NCI-H2081 treated with DMSO at 0.1 percent for 48 hours (cell line): ENCODE data around the gene MGRN1.
"Not testable (repeated sequence)": the region's sequence is repeated elsewhere in the genome, so short reads cannot be mapped to it uniquely, and the experiment has no call there.

Experiments
- DNase-seq: peaks from one replicate; lab custom pipeline; 2025; lab: John Stamatoyannopoulos, UW

MGRN1 gene

GRCh38 chr16:4624827-4625559 is 367 bp downstream of the MGRN1 start:
- no peak for DNase-seq

DNA sequence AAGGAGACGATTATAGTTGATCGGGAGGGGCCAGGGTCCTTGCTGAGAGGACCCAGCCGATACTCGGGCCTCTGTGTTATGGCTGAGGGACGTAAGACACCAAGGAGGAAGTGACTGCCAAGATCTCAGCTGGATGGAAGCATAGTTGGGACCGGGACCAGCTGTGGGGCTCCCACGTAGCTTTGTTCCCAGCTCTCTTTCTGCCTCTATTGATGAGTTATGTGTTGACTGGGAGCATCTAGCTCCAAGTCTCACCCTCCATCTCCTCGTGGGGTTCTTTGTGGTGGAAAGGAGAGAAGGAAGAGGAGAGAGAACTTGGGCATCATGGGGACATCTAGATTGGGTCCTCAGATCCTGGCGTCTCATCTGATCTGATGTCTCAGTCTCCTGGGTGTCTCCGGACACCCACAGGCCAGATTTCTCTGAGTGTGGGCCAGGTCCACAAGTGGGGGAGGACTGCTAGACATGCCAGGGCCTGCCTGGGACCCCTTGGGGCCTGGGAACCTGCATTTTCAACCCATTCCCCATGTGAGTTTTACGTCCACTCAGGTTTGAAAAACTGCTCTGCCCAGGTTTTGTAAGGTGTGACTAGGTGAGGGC is 1.0 kb downstream of the MGRN1 start:
- DNase-seq: no peak

DNA sequence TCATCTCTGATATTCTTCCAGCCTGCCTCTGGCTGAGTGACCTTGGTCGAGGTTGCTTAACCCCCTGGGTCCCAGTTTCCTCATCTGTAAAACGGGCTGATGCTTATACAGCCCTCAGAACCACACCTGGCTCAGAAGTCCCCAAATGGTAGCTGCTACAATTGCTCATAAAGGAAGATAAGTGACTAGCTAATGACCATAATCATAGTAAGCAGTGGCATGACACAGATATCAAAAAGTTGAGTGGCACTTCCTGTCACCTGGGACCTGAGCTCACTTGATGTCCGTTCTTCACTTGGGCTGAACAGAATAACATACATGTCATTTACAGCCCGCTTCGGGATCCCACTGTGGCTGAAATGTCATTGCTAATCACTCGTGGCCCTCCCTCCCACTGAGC is 1.8 kb downstream of the MGRN1 start:
- DNase-seq: no peak

- DNase-seq: no peak
Measured at GRCh38 chr16:4628283-4628682, 3.7 kb downstream of the MGRN1 start.

- no peak for DNase-seq
Measured at GRCh38 chr16:4631444-4631843, 6.8 kb downstream of the MGRN1 start.

DNA sequence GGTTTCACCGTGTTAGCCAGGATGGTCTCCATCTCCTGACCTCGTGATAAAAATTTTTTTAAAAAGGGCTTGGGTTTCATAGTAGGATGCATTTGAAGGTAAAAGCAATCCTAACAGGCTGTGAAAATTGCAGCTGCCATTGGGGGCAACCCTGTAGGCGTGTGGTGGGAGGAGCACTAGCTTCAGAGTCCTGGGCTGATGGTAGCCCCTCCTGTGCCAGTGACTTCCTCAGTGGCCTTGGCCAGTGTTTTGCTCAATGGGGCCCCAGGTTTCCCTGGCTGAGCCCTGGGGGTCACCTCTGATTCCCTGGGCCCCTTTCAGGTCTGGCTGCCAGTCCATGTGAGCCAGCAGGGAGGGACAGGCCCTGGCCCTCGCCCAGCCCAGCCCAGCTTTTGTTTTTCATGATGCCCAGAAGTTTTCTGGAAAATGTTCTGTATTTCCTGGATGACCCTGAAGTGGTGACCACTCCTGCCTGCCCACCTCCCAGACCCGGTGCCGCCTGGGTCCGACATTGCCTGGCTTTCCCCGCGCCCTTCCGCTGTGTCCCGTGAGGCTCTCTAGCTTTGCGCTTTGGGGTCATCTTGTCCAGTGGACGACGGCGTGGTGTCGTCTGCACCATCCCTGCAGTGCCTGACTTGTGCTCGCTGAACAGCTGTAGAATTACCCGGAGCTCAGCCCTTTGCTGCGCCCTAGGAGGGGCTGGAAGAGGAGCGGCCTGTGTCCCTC is 9.4 kb downstream of the MGRN1 start:
- DNase-seq: no peak

- DNase-seq: no peak
Measured at GRCh38 chr16:4634768-4635167, 10.1 kb downstream of the MGRN1 start.

DNA sequence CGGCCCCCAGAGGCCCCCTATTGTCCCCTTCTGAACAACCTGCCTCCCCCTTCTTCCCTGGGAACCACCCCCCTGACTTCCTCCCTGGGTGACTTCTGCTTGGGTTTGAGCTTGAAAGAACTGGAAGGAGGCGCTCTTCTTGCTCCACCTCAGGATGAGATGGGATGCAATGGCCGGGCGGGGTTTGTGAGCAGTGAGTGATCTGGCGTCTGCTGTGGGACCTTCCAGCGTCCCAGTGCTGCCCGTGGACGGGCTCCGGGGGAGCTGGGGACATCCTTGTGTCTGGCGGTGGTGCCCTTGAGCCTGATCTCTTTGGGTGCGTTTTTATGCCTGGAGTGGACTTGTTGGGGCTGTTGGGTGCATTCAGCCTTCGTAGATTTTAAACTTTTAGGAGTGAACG is 11.6 kb downstream of the MGRN1 start:
- DNase-seq: no peak

GRCh38 chr16:4637501-4638166 is 13.0 kb downstream of the MGRN1 start:
- DNase-seq: no peak

DNA sequence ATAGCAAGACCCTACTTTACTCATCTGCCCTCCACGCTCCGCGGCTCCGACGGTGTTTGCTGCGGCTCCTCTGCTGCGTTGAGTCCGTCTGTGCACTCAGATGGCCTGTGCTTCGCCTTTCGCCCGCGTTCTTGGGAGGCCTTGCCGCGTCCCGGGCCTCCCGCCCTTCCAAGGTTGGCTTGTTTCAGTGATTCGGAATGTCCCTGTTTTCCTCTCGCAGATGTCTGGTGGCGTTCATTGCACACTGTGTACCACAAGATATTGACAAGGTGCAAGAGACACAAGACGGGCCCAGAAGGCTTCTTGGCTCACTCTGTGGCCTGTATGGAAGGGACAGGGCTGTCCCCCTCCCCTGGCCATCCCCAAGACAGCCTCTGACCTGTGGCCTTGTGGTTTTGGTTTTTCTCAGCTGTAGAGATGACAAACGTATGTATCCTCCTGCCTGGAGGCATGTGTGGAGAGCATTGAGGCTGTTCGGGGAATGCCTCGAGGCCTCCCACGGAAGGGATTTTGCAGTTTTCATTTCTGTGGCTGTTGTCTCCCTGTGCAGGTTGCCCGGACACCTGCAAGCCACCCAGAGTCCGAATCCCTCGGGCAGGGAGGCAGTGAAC is 15.4 kb downstream of the MGRN1 start:
- DNase-seq: no peak

- DNase-seq: no peak
Measured at GRCh38 chr16:4640572-4641305, 16.1 kb downstream of the MGRN1 start.

GRCh38 chr16:4641306-4641687 is 16.7 kb downstream of the MGRN1 start:
- no peak for DNase-seq

DNA sequence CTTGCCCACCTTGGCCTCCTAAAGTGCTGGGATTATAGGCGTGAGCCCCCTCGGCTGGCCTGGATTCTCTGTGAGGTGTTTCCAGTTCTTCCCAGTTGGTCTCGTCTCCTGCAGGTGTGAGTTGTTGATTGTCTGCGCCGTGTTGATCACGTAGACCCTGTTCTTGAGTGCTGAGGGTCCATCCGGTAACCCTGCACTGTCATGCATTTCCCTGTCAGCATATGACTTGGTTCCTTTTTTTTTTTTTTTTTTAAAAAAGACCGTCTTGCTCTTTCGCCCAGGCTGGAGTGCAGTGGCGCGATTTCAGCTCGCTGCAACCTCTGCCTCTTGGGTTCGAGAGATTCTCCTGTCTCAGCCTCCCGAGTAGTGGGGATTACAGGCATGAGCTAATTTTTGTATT is 17.3 kb downstream of the MGRN1 start:
- no peak for DNase-seq

GRCh38 chr16:4646773-4647643 is 22.4 kb downstream of the MGRN1 start:
- no peak for DNase-seq

GRCh38 chr16:4647644-4647980 is 23.0 kb downstream of the MGRN1 start:
- no peak for DNase-seq

- DNase-seq: no peak
Measured at GRCh38 chr16:4648917-4649316, 24.3 kb downstream of the MGRN1 start.

- DNase-seq: no peak
Measured at GRCh38 chr16:4649744-4650442, 25.3 kb downstream of the MGRN1 start.

DNA sequence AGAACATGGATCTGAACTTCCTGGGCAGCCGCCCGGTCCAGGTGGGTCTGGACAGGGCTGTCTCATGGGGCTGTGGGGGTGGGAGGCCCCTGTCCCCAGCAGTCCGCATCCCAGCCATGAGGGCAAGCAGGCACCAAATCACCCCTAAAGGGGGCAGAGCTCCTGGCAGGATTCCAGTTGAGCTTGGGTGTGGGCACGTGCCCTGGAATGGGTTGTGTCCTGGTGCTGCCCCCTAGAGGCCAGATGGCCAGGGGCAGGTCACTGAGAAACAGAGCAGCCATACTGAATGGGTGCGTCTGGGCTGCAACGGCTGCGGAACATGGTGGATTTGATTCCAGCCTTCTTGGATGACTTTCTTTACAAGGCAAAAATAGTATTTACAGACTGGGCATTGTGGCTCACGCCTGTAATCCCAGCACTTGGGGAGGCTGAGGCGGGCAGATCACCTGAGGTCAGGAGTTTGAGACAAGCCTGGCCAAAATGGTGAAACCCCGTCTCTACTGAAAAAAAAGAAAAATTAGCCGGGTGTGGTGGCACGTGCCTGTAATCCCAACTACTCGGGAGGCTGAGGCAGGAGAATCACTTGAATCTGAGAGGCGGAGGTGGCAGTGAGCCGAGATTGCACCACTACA is 25.9 kb downstream of the MGRN1 start:
- not testable (repeated sequence) for DNase-seq

DNA sequence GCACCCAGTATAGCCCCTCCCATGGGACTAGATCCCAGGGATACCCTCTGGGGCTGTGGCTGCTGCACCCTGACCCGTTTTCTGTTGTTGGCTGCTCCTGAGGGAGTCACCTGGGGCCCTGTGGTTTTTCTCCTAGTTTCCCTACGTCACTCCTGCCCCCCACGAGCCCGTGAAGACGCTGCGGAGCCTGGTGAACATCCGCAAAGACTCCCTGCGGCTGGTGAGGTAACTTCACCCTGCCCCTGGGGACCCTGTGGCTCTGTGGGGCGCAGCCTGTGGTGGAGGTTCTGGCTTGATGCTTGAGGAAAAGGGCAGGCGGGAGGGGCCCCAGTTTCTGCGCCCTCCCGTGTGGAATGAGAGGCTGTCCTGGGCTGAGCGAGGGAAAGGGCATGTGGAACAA is 27.2 kb downstream of the MGRN1 start:
- no peak for DNase-seq

DNA sequence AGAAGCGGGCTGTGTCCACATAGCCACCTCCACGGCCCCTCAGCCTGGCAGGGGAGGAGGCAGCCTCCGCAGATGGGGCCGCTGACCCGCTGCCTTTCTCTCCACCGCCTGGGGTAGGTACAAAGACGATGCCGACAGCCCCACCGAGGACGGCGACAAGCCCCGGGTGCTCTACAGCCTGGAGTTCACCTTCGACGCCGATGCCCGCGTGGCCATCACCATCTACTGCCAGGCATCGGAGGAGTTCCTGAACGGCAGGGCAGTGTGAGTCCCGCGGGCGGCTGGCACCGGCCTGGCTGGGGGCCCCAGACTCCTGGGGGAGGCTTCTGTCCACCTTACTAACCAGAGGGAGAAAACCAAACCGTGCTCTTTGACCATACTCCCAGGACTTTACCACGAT is 27.9 kb downstream of the MGRN1 start:
- no peak for DNase-seq
